Ishikawa (cell line): Measurements from ENCODE around the gene FAM193B.

Source experiments
- EGR1 ChIP-seq: IDR thresholded peaks from 2 replicates; pipeline ENCODE4 v1.6.1; 2012
- FOXM1 ChIP-seq: IDR thresholded peaks from 2 replicates; pipeline ENCODE4 v1.6.1; 2012; ENCODE audit warnings: low read depth, borderline replicate concordance
- RAD21 ChIP-seq: IDR thresholded peaks from 2 replicates; pipeline ENCODE4 v1.6.1; 2012; ENCODE audit warnings: low read depth
- TEAD4 ChIP-seq: IDR thresholded peaks from 2 replicates; pipeline ENCODE4 v1.6.1; 2012
- YY1 ChIP-seq: IDR thresholded peaks from 2 replicates; pipeline ENCODE4 v1.6.1; 2012; ENCODE audit warnings: low read depth
- TF ChIP-seq, protein P1 (sequence below): IDR thresholded peaks from 2 replicates; pipeline ENCODE4 v1.6.1; 2012

DNA sequence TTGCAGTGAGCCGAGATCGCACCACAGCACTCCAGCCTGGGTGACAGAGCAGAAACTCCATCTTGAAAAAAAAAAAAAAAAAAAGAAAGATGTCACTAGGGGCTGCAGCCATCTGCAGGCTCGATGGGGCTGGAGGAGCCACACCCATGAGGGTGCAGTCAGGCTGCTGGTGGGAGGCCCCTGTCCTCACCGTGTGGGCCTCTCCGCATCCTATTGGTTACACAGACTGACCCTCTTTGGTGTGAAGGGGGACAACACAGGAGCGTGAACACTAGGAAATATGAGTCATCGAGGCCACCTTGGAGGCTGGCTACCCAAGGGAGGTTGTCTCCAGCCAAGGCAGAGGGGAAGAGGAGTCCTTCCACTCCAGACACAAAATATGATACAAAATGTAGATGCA lies 14.0 kb upstream of the FAM193B start:
- TF ChIP-seq FOXM1 (no peak), RAD21 (no peak), TEAD4 (no peak), YY1 (no peak), EGR1 (no peak)
- TF ChIP-seq, protein P1, sequence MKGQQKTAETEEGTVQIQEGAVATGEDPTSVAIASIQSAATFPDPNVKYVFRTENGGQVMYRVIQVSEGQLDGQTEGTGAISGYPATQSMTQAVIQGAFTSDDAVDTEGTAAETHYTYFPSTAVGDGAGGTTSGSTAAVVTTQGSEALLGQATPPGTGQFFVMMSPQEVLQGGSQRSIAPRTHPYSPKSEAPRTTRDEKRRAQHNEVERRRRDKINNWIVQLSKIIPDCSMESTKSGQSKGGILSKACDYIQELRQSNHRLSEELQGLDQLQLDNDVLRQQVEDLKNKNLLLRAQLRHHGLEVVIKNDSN, result no peak
